Renal cortical epithelial cell (primary cell): ENCODE results near the gene DIPK1B. TPM values are rescaled to one million over a fixed set of nuclear protein-coding genes. Genes with fewer than 3 reads are reported as not detected.

Experiments used
- DNase-seq: peaks from one replicate; pipeline ENCODE4 v3.0.0-alpha.2; 2011; ENCODE audit warnings: low read depth
- total RNA-seq: library from RNA; depleted of rRNA; stranded (reverse); fragments of >200 nt; gene quantifications from 2 replicates; pipeline ENCODE4 v1.2.3, GENCODE V29; 2014

The DIPK1B gene
- 0.52 and 4.0 TPM in 2 replicates for total RNA-seq

GRCh38 chr9:136711751-136712689 lies at the start of gene DIPK1B:
Gene DIPK1B (plus strand): TSS chr9:136712572. CDS start chr9:136712666, 94 bp downstream.
- DNase-seq: no peak

- no peak for DNase-seq
These were observed 49.5 kb upstream of the DIPK1B start, which contains the start of gene EGFL7 for GRCh38 chr9:136662656-136663581. Gene EGFL7 (plus strand): TSS chr9:136662916. CDS start chr9:136668283, 5,367 bp downstream.

GRCh38 chr9:136664000-136664915 lies 48.1 kb upstream of the DIPK1B start:
- DNase-seq: no peak

- no peak for DNase-seq
These were observed 47.2 kb upstream of the DIPK1B start for GRCh38 chr9:136665111-136665703.

GRCh38 chr9:136665704-136666371 lies 46.5 kb upstream of the DIPK1B start:
- no peak for DNase-seq

GRCh38 chr9:136666372-136667213 lies 45.8 kb upstream of the DIPK1B start:
- DNase-seq: no peak

GRCh38 chr9:136667214-136667939 lies 45.0 kb upstream of the DIPK1B start:
- DNase-seq: no peak

GRCh38 chr9:136667940-136668760 lies 44.2 kb upstream of the DIPK1B start:
- DNase-seq: no peak

GRCh38 chr9:136668983-136669790 lies 43.2 kb upstream of the DIPK1B start:
- no peak for DNase-seq

GRCh38 chr9:136669791-136670464 lies 42.4 kb upstream of the DIPK1B start:
- DNase-seq: no peak

GRCh38 chr9:136670576-136671253 lies 41.7 kb upstream of the DIPK1B start:
- DNase-seq: no peak

GRCh38 chr9:136671254-136671614 lies 41.1 kb upstream of the DIPK1B start:
- no peak for DNase-seq

GRCh38 chr9:136671646-136672430 lies 40.5 kb upstream of the DIPK1B start:
- no peak for DNase-seq

- DNase-seq: no peak
These were observed 39.8 kb upstream of the DIPK1B start for GRCh38 chr9:136672431-136673087.
